GM12878 (cell line): ENCODE results near the gene SPIRE1. TPM values are rescaled to one million over a fixed set of nuclear protein-coding genes. Genes with fewer than 3 reads are reported as not detected.
A peak's percentile ranks its signal among the peaks of the same experiment; 100 is the strongest.

ENCODE experiments used
- ATAC-seq: fragments of 200-7000 bp; cut with Tn5 transposase; 3 replicates; pipeline ENCODE4 v1.9.1; 2020; ENCODE audit warnings: mild to moderate bottlenecking, moderate library complexity
- BruUV-seq: library from RNA; stranded (reverse); fragments of 400-500 nt; replicated peaks from 2 replicates; lab custom pipeline; 2021; lab: Mats Ljungman, UMichigan
- CTCF ChIA-PET: fragments of 300-600 bp; sonication (Branson Sonifier 250); formaldehyde crosslinking; extraction: SDS; loops from one replicate; lab custom pipeline; 2021; ENCODE audit warnings: inconsistent platforms; lab: Yijun Ruan, JAX
- POLR2A ChIA-PET: fragments of 350-600 bp; formaldehyde crosslinking; extraction: SDS; loops from one replicate; lab custom pipeline; 2021; ENCODE audit warnings: inconsistent platforms; lab: Charles Lee
- RAD21 ChIA-PET: fragments of 300-600 bp; sonication (Branson Sonifier 250); formaldehyde crosslinking; loops from one replicate; lab custom pipeline; 2023; ENCODE audit warnings: antibody characterized with exemption; ENCODE audit not compliant: unreplicated experiment; lab: Charles Lee
- SMC1A ChIA-PET: fragments of 300-600 bp; sonication (Branson Sonifier 250); formaldehyde crosslinking; loops from one replicate; lab custom pipeline; 2023; ENCODE audit not compliant: unreplicated experiment, uncharacterized antibody; lab: Charles Lee
- DNase-seq: peaks from one replicate; pipeline ENCODE4 v3.0.0-alpha.2; 2011; ENCODE audit warnings: low read depth, low spot score
- FAIRE-seq: peaks from 3 replicates; lab custom pipeline; 2011; peaks lifted over from hg19 to GRCh38; lab: Jason Lieb, UNC
- H2AFZ ChIP-seq: 2 replicates; pipeline ENCODE4 v1.6.0; 2011; ENCODE audit warnings: low read depth, low read length, control low read depth; ENCODE audit not compliant: control insufficient read depth
- H3K27ac ChIP-seq: 2 replicates; pipeline ENCODE4 v1.5.1; 2011; ENCODE audit warnings: control low read depth; ENCODE audit not compliant: control insufficient read depth, insufficient read depth
- H3K27me3 ChIP-seq, 2 experiments: replicated peaks in 1 of 2; 2 replicates each; pipeline versions ENCODE4 v1.6.0 to v1.6.1; 2011; ENCODE audit warnings: low read length in 1 of 2; ENCODE audit not compliant: control insufficient read depth in 2 of 2, insufficient read depth in 2 of 2
- H3K36me3 ChIP-seq, 2 experiments: 2 replicates each; pipeline ENCODE4 v1.5.1; 2011; ENCODE audit warnings: low read length in 1 of 2; ENCODE audit not compliant: control insufficient read depth in 2 of 2, insufficient read depth in 2 of 2
- H3K4me1 ChIP-seq: 2 replicates; pipeline ENCODE4 v1.6.1; 2011; ENCODE audit warnings: mild to moderate bottlenecking, low read length, moderate library complexity, mixed read lengths; ENCODE audit not compliant: control insufficient read depth, insufficient read depth
- H3K4me2 ChIP-seq: 2 replicates; pipeline ENCODE4 v1.6.0; 2011; ENCODE audit warnings: control low read depth; ENCODE audit not compliant: control insufficient read depth, insufficient read depth
- H3K4me3 ChIP-seq: fragments of 200-600 bp; sonication (generic); 2 replicates; pipeline ENCODE4 v1.5.1; 2016
- H3K79me2 ChIP-seq: 2 replicates; pipeline ENCODE4 v1.6.0; 2011; ENCODE audit warnings: low read length; ENCODE audit not compliant: control insufficient read depth, insufficient read depth
- H3K9ac ChIP-seq: 2 replicates; pipeline ENCODE4 v1.8.0; 2011; ENCODE audit warnings: low read length, control low read depth, mixed read lengths; ENCODE audit not compliant: control insufficient read depth, insufficient read depth
- H3K9me3 ChIP-seq: replicated peaks from 3 replicates; pipeline ENCODE4 v1.5.1; 2011; ENCODE audit warnings: mild to moderate bottlenecking, low read length; ENCODE audit not compliant: control insufficient read depth, insufficient read depth
- H4K20me1 ChIP-seq: 2 replicates; pipeline ENCODE4 v1.6.0; 2011; ENCODE audit not compliant: control insufficient read depth, insufficient read depth
- CREM ChIP-seq: IDR thresholded peaks from 2 replicates; pipeline ENCODE4 v1.6.1; 2014; ENCODE audit warnings: antibody characterized with exemption, low read depth
- CTCF ChIP-seq, 3 experiments: IDR thresholded peaks in 2 of 3; conservative IDR thresholded peaks in 1 of 3; 2 replicates each; pipeline ENCODE4 v1.5.1; 2011; ENCODE audit warnings: low read depth in 3 of 3, low read length in 3 of 3, mild to moderate bottlenecking in 3 of 3, control low read depth in 2 of 3, moderate library complexity in 2 of 3, inconsistent platforms in 1 of 3, mixed read lengths in 1 of 3; ENCODE audit not compliant: control insufficient read depth in 2 of 3, insufficient read depth in 1 of 3; ENCODE audit errors: extremely low read depth in 1 of 3
- ESRRA ChIP-seq: IDR thresholded peaks from 2 replicates; pipeline ENCODE4 v1.6.1; 2012; ENCODE audit warnings: mild to moderate bottlenecking, low read length, improper control_type of control experiment
- NR2F1 ChIP-seq: fragments of 450-650 bp; conservative IDR thresholded peaks from 2 replicates; pipeline ENCODE4 v1.6.1; 2017; ENCODE audit warnings: mild to moderate bottlenecking
- PBX3 ChIP-seq: IDR thresholded peaks from 2 replicates; pipeline ENCODE4 v1.6.1; 2011; ENCODE audit warnings: mild to moderate bottlenecking, low read depth, low read length, moderate library complexity; ENCODE audit not compliant: insufficient replicate concordance
- RELA ChIP-seq: fragments of 450-650 bp; IDR thresholded peaks from 2 replicates; pipeline ENCODE4 v1.8.0; 2014; ENCODE audit warnings: borderline replicate concordance; ENCODE audit not compliant: partially characterized antibody
- SUZ12 ChIP-seq: fragments of 200-600 bp; sonication (generic); IDR thresholded peaks from one replicate; pipeline ENCODE4 v1.6.1; 2018; ENCODE audit warnings: antibody characterized with exemption, mild to moderate bottlenecking; ENCODE audit not compliant: unreplicated experiment
- ZBED1 ChIP-seq: IDR thresholded peaks from 2 replicates; pipeline ENCODE4 v1.6.1; 2016; ENCODE audit warnings: borderline replicate concordance
- ZSCAN29 ChIP-seq: fragments of 450-650 bp; IDR thresholded peaks from 2 replicates; pipeline ENCODE4 v1.6.1; 2017; ENCODE audit warnings: mild to moderate bottlenecking, moderate library complexity
- WGBS: methylation state at CpG from one replicate; pipeline ENCODE4 v1.1.6; 2016; ENCODE audit warnings: low lambda C conversion rate; ENCODE audit not compliant: insufficient replicate concordance, insufficient coverage; ENCODE audit errors: missing lambda C conversion rate; 5-methylcytosine and 5-hydroxymethylcytosine counted together
- in situ Hi-C: fragments of 300-500 bp; cut with MboI; formaldehyde crosslinking; loops from 9 replicates; pipeline ENCODE4 v1.14.3; 2018; ENCODE audit warnings: mixed read lengths
- intact Hi-C: fragments of 100-400 bp; cut with micrococcal nuclease; formaldehyde crosslinking; loops from one replicate; pipeline ENCODE4 v1.14.2; 2022; ENCODE audit not compliant: unreplicated experiment
- polyA plus RNA-seq, 11 experiments: library from polyadenylated mRNA; depleted of rRNA in 4 of 11; unstranded in 6 of 11; stranded (reverse) in 5 of 11; fragments of >200 nt; fragmentation: Nextera tagmentation in 4 of 11; fragmentation: Illumina TruSeq in 1 of 11; extraction: Ambion mirVana in 4 of 11; extraction: Trizol in 1 of 11; gene quantifications; 1 replicate in 1 of 11; 2 replicates in 10 of 11; pipeline versions ENCODE4 v1.2.1 to v1.2.3, GENCODE V29; 2011 to 2016; ENCODE audit warnings: inconsistent platforms in 2 of 11, missing spikeins in 2 of 11, low read depth in 1 of 11
- total RNA-seq, 4 experiments: library from RNA; depleted of rRNA in 3 of 4; stranded (reverse); fragments of >200 nt in 3 of 4; fragmentation: Illumina TruSeq in 1 of 4; extraction: Trizol in 1 of 4; gene quantifications; 2 replicates each; pipeline versions ENCODE4 v1.2.1 to v1.2.3, GENCODE V29; 2013 to 2021

Gene SPIRE1
- total and polyA plus RNA-seq, 10 of the 15 experiments (the other 5 are each of a cell fraction or from before 2014, with no cell fraction given), result 0.18 to 9.2 (median 4.3) TPM

- TF ChIP-seq CTCF (IDR thresholded peaks at IDR 0.05 in 2 of 3, conservative IDR thresholded peaks at IDR 0.05 in 1 of 3; ENCODE audit: control insufficient read depth in 2 of 3, extremely low read depth in 1 of 3, insufficient read depth in 1 of 3, low read depth in 3 of 3, low read length in 3 of 3), result no peak
- TF ChIP-seq CREM, result no peak
- no peak for TF ChIP-seq ZSCAN29
- TF ChIP-seq PBX3, result no peak
- no peak for TF ChIP-seq ESRRA
- TF ChIP-seq NR2F1, result no peak
- TF ChIP-seq ZBED1, result no peak
- TF ChIP-seq, all 136 proteins: peak for 0
Measured at GRCh38 chr18:12658426-12659138, 675 bp upstream of the SPIRE1 start (continued).

- peak; percentile 48 for ATAC-seq
- Histone ChIP-seq H3K9me3 (no peaks in the 10 kb centered on the region), H3K27me3 (peaks cover 0 to 2% of the 10 kb centered on the region in 2 experiments; a peak in 2 of 4 replicates), H3K36me3 (no peaks in the 10 kb centered on the region), H3K4me1 (no peaks in the 10 kb centered on the region), H2AFZ (peak overlapping the region; percentile 55), H3K79me2 (no peaks in the 10 kb centered on the region), H3K4me3 (peak overlapping the region; percentile 53; the same call in 1 of the 2 replicates), H3K27ac (no peak overlapping the region), H3K4me2 (peak overlapping the region; percentile 28), H3K9ac (no peak overlapping the region), H4K20me1 (no peaks in the 10 kb centered on the region)
- FAIRE-seq, result no peak
- WGBS, result under 1% methylated on average over 60 of the region's 89 CpGs
- POLR2A ChIA-PET, result no interaction called here
- peak; percentile 81 for TF ChIP-seq SUZ12
- no peak for TF ChIP-seq RELA
- CTCF ChIA-PET, result no interaction called here
- SMC1A ChIA-PET, result no interaction called here
- in situ Hi-C loops (no loop called here), intact Hi-C loops (loop anchor here (5.0 kb wide), 1 partner anchor 115 kb away; no protein-coding TSS in a partner anchor)
- no TSS peak for BruUV-seq
- RAD21 ChIA-PET, result no interaction called here
- no peak for DNase-seq
Measured at GRCh38 chr18:12656938-12657683, 796 bp downstream of the SPIRE1 start.
